Measurements from ENCODE around the gene FUNDC2. TPM values are rescaled to one million over a fixed set of nuclear protein-coding genes. Genes with fewer than 3 reads are reported as not detected.

The FUNDC2 gene
- total and polyA plus RNA-seq, 11 donors: 147 to 445 (median 284) TPM

DNA sequence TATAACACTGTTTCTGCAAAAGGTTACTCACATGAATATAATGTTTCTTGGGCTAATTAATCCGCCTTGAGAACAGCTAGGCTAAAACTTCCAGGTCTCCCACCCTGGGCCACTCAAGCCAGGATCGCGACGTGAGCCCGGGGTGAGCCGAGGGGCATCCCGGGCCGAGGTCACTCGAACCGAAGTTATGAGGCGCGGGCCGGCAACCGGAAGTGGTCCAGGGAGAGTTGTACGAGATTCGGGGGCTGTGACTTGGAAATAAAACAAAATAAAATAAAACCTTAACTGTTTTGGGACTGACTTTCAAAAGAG is 44.0 kb downstream of the FUNDC2 start:
- no peaks in the 10 kb centered on the region for H3K9me3 ChIP-seq
- TF ChIP-seq POLR2A (IDR thresholded peaks at IDR 0.05): no peak
- TF ChIP-seq, protein P1, sequence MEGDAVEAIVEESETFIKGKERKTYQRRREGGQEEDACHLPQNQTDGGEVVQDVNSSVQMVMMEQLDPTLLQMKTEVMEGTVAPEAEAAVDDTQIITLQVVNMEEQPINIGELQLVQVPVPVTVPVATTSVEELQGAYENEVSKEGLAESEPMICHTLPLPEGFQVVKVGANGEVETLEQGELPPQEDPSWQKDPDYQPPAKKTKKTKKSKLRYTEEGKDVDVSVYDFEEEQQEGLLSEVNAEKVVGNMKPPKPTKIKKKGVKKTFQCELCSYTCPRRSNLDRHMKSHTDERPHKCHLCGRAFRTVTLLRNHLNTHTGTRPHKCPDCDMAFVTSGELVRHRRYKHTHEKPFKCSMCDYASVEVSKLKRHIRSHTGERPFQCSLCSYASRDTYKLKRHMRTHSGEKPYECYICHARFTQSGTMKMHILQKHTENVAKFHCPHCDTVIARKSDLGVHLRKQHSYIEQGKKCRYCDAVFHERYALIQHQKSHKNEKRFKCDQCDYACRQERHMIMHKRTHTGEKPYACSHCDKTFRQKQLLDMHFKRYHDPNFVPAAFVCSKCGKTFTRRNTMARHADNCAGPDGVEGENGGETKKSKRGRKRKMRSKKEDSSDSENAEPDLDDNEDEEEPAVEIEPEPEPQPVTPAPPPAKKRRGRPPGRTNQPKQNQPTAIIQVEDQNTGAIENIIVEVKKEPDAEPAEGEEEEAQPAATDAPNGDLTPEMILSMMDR (IDR thresholded peaks at IDR 0.05): no peak
- peak overlapping the region; percentile 38 to 94 (median 71) for H3K4me3 ChIP-seq
- peak overlapping the region; percentile 57 to 94 (median 87) for H3K27ac ChIP-seq
- intact Hi-C loops (cut with DNase I): no loop called here
- H3K27me3 ChIP-seq: no peaks in the 10 kb centered on the region
- peak in 3 of 5 donors; percentile 14 to 40 (median 19) for DNase-seq
- H3K4me1 ChIP-seq: peaks cover 0 to 28% (median 9%) of the 10 kb centered on the region in 12 donors
- WGBS, 4 donors: 0 to 50% (median 15%) methylated on average over 16 of the region's 16 CpGs
- H3K36me3 ChIP-seq: peaks cover 0 to 22% (median 5%) of the 10 kb centered on the region in 9 donors
- ATAC-seq: peak in 3 of 4 donors; percentile 15 to 23 (median 21)

DNA sequence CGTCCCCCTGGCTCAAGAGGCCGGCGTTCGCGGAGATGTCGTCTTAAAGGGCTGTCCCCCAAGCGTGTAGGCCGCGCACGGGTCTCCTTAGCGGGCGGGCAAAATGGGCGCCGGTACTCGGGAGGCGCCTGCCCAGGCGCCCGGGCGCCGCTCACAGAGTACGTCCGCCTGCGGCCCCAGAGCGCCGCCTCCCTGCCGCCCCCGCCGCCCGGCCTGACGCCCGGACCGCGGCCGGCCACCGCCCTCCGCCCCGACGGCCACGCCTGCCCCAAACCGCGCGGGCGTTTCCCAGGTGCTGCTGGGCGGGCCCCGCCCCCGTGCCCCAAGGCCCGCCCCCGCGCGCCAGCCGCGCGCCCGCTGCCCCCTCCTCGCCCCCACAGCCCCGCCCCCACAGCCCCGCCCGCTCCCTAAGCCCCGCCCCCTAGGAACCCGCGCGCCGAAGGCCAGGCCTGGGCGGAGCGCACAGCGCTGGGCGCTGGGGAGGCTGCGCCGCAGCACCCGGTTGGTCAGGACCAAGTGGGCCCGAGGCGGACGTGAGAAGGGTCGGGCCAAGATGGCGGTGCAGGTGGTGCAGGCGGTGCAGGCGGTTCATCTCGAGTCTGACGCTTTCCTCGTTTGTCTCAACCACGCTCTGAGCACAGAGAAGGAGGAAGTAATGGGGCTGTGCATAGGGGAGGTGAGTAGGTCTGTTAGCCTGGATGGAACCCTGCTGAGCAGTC is 44.5 kb downstream of the FUNDC2 start, which contains the start of the genes BRCC3, CMC4 and MTCP1:
TSS of gene BRCC3 (plus strand) at position 534 of the 719 bp plus-strand sequence. CDS start at position 554, 20 bp downstream.
TSS of gene CMC4 (minus strand) at position 162 of the 719 bp plus-strand sequence. CDS start 7,113 bp downstream, outside the sequence.
TSS of gene MTCP1 (minus strand) at position 162 of the 719 bp plus-strand sequence. CDS start 5,126 bp downstream, outside the sequence.
- Histone ChIP-seq H3K27ac (peak within 1 kb of the TSS; percentile 57 to 94 (median 87)), H3K36me3 (peaks cover 0 to 27% (median 10%) of the 10 kb centered on the region in 9 donors), H3K27me3 (no peaks in the 10 kb centered on the region), H3K4me1 (peaks cover 0 to 28% (median 9%) of the 10 kb centered on the region in 12 donors), H3K9me3 (no peaks in the 10 kb centered on the region), H3K4me3 (peak within 1 kb of the TSS; percentile 51 to 94 (median 71))
- intact Hi-C loops (cut with DNase I): no loop called here
- TF ChIP-seq, protein P1 (IDR thresholded peaks at IDR 0.05): no peak
- TF ChIP-seq POLR2A (IDR thresholded peaks at IDR 0.05): peak in 1 of 2 donors; percentile 45
- ATAC-seq (peak; percentile 93 to 98 (median 96)), DNase-seq (peak; percentile 81 to 91 (median 87))
- WGBS, 4 donors: 1 to 35% (median 17%) methylated on average over 25 to 81 of the region's 81 CpGs

DNA sequence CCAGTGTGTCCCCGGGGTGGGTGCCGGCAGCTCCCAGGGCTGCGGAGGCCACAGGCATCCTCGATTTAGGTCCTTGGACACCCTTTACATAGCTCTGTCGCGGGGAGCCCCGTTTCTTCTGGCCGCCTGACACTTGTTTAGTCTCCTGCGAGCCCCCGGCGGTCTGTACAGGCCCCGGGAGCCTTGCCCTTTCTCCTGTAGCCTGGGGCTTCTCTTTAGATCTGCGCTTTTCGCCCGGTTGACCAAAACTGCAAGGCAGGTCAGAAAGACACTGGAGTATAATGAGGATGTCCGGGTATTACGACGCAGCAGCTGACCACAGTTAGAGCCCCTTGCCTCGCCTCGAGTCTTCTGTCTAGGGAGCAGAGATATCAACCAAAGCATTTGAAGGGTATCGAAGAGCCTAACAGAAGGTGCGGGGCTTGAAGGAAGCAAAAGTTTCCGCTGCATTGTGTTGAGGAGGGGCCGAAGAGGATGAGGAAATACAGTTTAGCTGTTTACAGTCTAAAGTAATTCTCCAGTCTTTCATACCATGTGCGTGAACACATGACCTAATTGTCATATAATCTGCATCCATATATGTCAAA is 45.1 kb downstream of the FUNDC2 start:
- peak overlapping the region; percentile 51 to 90 (median 69) for H3K4me3 ChIP-seq
- intact Hi-C loops (cut with DNase I): no loop called here
- no peak for TF ChIP-seq POLR2A (IDR thresholded peaks at IDR 0.05)
- TF ChIP-seq, protein P1 (IDR thresholded peaks at IDR 0.05): no peak
- DNase-seq (peak in 1 of 5 donors; percentile 32), ATAC-seq (peak in 2 of 4 donors; percentile 3 to 29)
- H3K4me1 ChIP-seq: peaks cover 0 to 28% (median 9%) of the 10 kb centered on the region in 12 donors
- 1 to 40% (median 18%) methylated on average over 14 to 25 of the region's 25 CpGs for WGBS, 4 donors
- peaks cover 0 to 32% (median 17%) of the 10 kb centered on the region in 9 donors for H3K36me3 ChIP-seq
- H3K27ac ChIP-seq: peak overlapping the region in 11 of 12 donors; percentile 60 to 91 (median 79)
- H3K27me3 ChIP-seq: no peaks in the 10 kb centered on the region
- no peaks in the 10 kb centered on the region for H3K9me3 ChIP-seq
